VCaP (cell line): ENCODE results near the gene NDUFAF4.

Experiments used
- H3K27ac ChIP-seq: fragments of 450-650 bp; 2 replicates; pipeline ENCODE4 v1.5.1; 2017
- CTCF ChIP-seq: fragments of 450-650 bp; conservative IDR thresholded peaks from 2 replicates; pipeline ENCODE4 v1.5.1; 2017; ENCODE audit warnings: mild to moderate bottlenecking, moderate library complexity

The NDUFAF4 gene

GRCh38 chr6:96917098-96917497 lies 19.4 kb upstream of the NDUFAF4 start:
- TF ChIP-seq CTCF: no peak
- H3K27ac ChIP-seq: no peak overlapping the region

- no peak overlapping the region for H3K27ac ChIP-seq
- no peak for TF ChIP-seq CTCF
Measured at GRCh38 chr6:96913621-96914020, 15.9 kb upstream of the NDUFAF4 start.

- TF ChIP-seq CTCF: no peak
Measured at GRCh38 chr6:96911751-96912150, 14.1 kb upstream of the NDUFAF4 start.

GRCh38 chr6:96911171-96911570 lies 13.5 kb upstream of the NDUFAF4 start:
- no peak overlapping the region for H3K27ac ChIP-seq
- no peak for TF ChIP-seq CTCF

More at GRCh38 chr6:96911751-96912150, 14.1 kb upstream of the NDUFAF4 start:
- H3K27ac ChIP-seq: no peak overlapping the region

GRCh38 chr6:96909811-96910210 lies 12.1 kb upstream of the NDUFAF4 start:
- TF ChIP-seq CTCF: no peak
- H3K27ac ChIP-seq: no peak overlapping the region

GRCh38 chr6:96907498-96907897 lies 9.8 kb upstream of the NDUFAF4 start:
- no peak for TF ChIP-seq CTCF
- no peak overlapping the region for H3K27ac ChIP-seq

GRCh38 chr6:96900873-96901272 lies 3.2 kb upstream of the NDUFAF4 start:
- no peak for TF ChIP-seq CTCF
- H3K27ac ChIP-seq: no peak overlapping the region
